NCI-H128 (cell line): ENCODE measurements around the gene CTSZ.
"Not testable (repeated sequence)": the region's sequence is repeated elsewhere in the genome, so short reads cannot be mapped to it uniquely, and the experiment has no call there.

Experiments used
- DNase-seq: peaks from one replicate; lab custom pipeline; 2025; ENCODE audit not compliant: unreplicated experiment; lab: John Stamatoyannopoulos, UW

The CTSZ gene

GRCh38 chr20:59006864-59007664 is at the start of gene CTSZ:
Gene CTSZ (minus strand): TSS chr20:59007254. CDS start chr20:59007128, 126 bp downstream.
- no peak for DNase-seq

GRCh38 chr20:59055302-59055701 is 48.2 kb upstream of the CTSZ start:
- no peak for DNase-seq

- no peak for DNase-seq
These were observed 44.7 kb upstream of the CTSZ start for GRCh38 chr20:59051666-59052185.

- no peak for DNase-seq
These were observed 43.4 kb upstream of the CTSZ start for GRCh38 chr20:59050437-59050836.

GRCh38 chr20:59048681-59049030 is 41.6 kb upstream of the CTSZ start:
- DNase-seq = no peak

GRCh38 chr20:59047938-59048680 is 41.1 kb upstream of the CTSZ start:
- DNase-seq = no peak

GRCh38 chr20:59046862-59047261 is 39.8 kb upstream of the CTSZ start:
- DNase-seq = no peak

GRCh38 chr20:59044796-59045195 is 37.7 kb upstream of the CTSZ start:
- DNase-seq = no peak

- DNase-seq = no peak
These were observed 37.2 kb upstream of the CTSZ start for GRCh38 chr20:59044295-59044694.

GRCh38 chr20:59043698-59044097 is 36.6 kb upstream of the CTSZ start:
- DNase-seq = no peak

GRCh38 chr20:59042796-59043631 is 36.0 kb upstream of the CTSZ start:
- DNase-seq = peak; percentile 81

- no peak for DNase-seq
These were observed 35.2 kb upstream of the CTSZ start, which contains the start of gene PRELID3B for GRCh38 chr20:59042151-59042795. Gene PRELID3B (minus strand): TSS chr20:59042786. CDS start chr20:59042730, 56 bp downstream.

GRCh38 chr20:59041487-59041886 is 34.4 kb upstream of the CTSZ start:
- not testable (repeated sequence) for DNase-seq

- DNase-seq = no peak
These were observed 33.6 kb upstream of the CTSZ start for GRCh38 chr20:59040667-59041066.

GRCh38 chr20:59039233-59039632 is 32.2 kb upstream of the CTSZ start:
- no peak for DNase-seq

GRCh38 chr20:59037386-59037785 is 30.3 kb upstream of the CTSZ start:
- DNase-seq = no peak

GRCh38 chr20:59035381-59035780 is 28.3 kb upstream of the CTSZ start:
- no peak for DNase-seq

- DNase-seq = no peak
These were observed 26.6 kb upstream of the CTSZ start for GRCh38 chr20:59033616-59034165.

GRCh38 chr20:59033093-59033492 is 26.0 kb upstream of the CTSZ start:
- no peak for DNase-seq

- no peak for DNase-seq
These were observed 25.6 kb upstream of the CTSZ start for GRCh38 chr20:59032713-59033059.
